Immature natural killer cell (primary cell): ENCODE results near the gene HADH. TPM values are rescaled to one million over a fixed set of nuclear protein-coding genes. Genes with fewer than 3 reads are reported as not detected.
"Not testable (repeated sequence)": the region's sequence is repeated elsewhere in the genome, so short reads cannot be mapped to it uniquely, and the experiment has no call there.

ENCODE experiments used
- DNase-seq, 3 donors: peaks; one replicate each; pipeline ENCODE4 v3.0.0; 2022; ENCODE audit warnings: mixed read lengths in 1 of 3
- H3K27ac Mint-ChIP-seq, 6 donors: one replicate each; pipeline ENCODE4 v1.8.0; 2020; ENCODE audit warnings: mixed read lengths in 6 of 6, mild to moderate bottlenecking in 5 of 6, inconsistent platforms in 4 of 6, moderate library complexity in 3 of 6
- H3K27me3 Mint-ChIP-seq, 3 donors: one replicate each; pipeline ENCODE4 v1.8.0; 2020 to 2021; ENCODE audit warnings: low read depth in 3 of 3, mild to moderate bottlenecking in 3 of 3, mixed read lengths in 3 of 3, moderate library complexity in 3 of 3, inconsistent platforms in 1 of 3
- H3K36me3 Mint-ChIP-seq, 3 donors: one replicate each; pipeline ENCODE4 v1.8.0; 2020; ENCODE audit warnings: mixed read lengths in 3 of 3, inconsistent platforms in 2 of 3, mild to moderate bottlenecking in 2 of 3
- H3K4me1 Mint-ChIP-seq, 2 donors: one replicate each; pipeline ENCODE4 v1.8.0; 2020; ENCODE audit warnings: inconsistent platforms in 2 of 2, mild to moderate bottlenecking in 2 of 2, mixed read lengths in 2 of 2, moderate library complexity in 1 of 2
- H3K4me3 Mint-ChIP-seq, 5 donors: one replicate each; pipeline ENCODE4 v1.8.0; 2020; ENCODE audit warnings: mild to moderate bottlenecking in 5 of 5, mixed read lengths in 5 of 5, inconsistent platforms in 3 of 5, moderate library complexity in 3 of 5
- H3K9me3 Mint-ChIP-seq, 6 donors: one replicate each; pipeline ENCODE4 v1.8.0; 2020; ENCODE audit warnings: mild to moderate bottlenecking in 6 of 6, mixed read lengths in 6 of 6, inconsistent platforms in 4 of 6, moderate library complexity in 3 of 6
- polyA plus RNA-seq, 3 donors: library from polyadenylated mRNA; unstranded; fragments of 300-500 nt; fragmentation: Illumina TruSeq; gene quantifications; one replicate each; pipeline ENCODE4 v1.2.3, GENCODE V29; 2021

HADH gene
- 10 to 100 TPM; 33.0 to 42.8 (median 38.1) TPM for polyA plus RNA-seq

DNA sequence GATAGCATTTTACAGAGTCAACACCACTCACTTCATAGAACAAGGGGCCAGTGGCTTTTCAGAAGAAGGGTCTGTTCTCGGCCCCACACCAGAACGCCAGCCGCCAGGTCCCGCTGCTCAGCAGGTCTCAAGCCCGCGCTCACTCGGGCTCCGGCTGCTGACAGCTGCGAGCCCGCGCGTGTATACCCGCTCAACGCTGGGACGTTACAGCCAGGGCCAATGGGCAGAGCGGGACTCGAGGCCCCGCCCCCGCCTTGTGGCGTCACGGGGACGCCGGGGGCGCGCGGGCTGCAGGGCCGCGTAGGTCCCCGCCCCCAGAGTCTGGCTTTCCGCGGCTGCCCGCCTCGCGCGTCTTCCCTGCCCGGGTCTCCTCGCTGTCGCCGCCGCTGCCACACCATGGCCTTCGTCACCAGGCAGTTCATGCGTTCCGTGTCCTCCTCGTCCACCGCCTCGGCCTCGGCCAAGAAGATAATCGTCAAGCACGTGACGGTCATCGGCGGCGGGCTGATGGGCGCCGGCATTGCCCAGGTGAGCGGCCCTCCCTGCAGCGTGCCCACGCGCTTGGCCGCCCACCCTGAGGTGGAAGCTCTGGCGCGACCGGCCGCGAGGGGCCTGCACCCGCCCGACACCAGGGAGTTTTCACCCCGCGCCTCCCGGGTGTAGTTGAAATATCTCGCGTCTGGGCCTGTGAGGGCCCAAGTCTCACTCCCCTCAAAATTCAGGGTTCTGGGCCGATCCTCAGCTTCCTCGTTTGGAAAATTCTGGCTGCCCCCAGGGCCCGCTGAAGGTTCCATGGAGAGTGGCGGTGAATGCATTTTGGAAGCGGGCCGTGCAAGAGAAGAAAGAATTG, at the start of gene HADH:
TSS of gene HADH (plus strand) at position 353 of the 850 bp plus-strand sequence. CDS start at position 397, 44 bp downstream.
- Mint-ChIP-seq H3K27ac (peak within 1 kb of the TSS; percentile 91 to 96 (median 94)), H3K4me3 (peak within 1 kb of the TSS; percentile 91 to 95 (median 93)), H3K27me3 (peaks cover 0 to 4% (median 0%) of the 10 kb centered on the region in 3 donors), H3K4me1 (peaks cover 30 to 45% of the 10 kb centered on the region in 2 donors), H3K36me3 (no peaks in the 10 kb centered on the region), H3K9me3 (no peaks in the 10 kb centered on the region)
- peak; percentile 94 to 95 (median 95) for DNase-seq

DNA sequence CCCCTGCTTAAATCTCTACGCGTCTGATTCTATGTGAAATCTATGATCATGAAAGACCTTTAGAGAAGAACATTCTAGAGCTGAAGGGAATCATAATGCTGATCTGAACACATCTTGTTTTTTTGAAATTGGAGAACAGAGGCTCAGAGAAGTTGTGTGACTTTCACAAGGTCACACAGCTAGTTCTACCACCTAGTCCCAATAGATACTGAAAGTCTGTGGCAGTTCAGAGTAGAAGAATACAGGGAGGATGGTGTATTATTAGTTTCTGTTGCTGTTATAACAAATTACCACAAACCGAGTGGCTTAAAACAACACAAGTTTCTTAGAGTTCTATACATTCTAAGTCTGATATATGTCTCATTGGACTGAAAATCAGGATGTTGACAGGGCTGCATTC, 43.9 kb upstream of the HADH start:
- Mint-ChIP-seq H3K27ac (no peak overlapping the region), H3K4me3 (no peak overlapping the region), H3K4me1 (no peaks in the 10 kb centered on the region), H3K9me3 (no peaks in the 10 kb centered on the region), H3K36me3 (peaks cover 13 to 37% (median 23%) of the 10 kb centered on the region in 3 donors), H3K27me3 (peaks cover 0 to under 1% (median 0%) of the 10 kb centered on the region in 3 donors)
- no peak for DNase-seq

DNA sequence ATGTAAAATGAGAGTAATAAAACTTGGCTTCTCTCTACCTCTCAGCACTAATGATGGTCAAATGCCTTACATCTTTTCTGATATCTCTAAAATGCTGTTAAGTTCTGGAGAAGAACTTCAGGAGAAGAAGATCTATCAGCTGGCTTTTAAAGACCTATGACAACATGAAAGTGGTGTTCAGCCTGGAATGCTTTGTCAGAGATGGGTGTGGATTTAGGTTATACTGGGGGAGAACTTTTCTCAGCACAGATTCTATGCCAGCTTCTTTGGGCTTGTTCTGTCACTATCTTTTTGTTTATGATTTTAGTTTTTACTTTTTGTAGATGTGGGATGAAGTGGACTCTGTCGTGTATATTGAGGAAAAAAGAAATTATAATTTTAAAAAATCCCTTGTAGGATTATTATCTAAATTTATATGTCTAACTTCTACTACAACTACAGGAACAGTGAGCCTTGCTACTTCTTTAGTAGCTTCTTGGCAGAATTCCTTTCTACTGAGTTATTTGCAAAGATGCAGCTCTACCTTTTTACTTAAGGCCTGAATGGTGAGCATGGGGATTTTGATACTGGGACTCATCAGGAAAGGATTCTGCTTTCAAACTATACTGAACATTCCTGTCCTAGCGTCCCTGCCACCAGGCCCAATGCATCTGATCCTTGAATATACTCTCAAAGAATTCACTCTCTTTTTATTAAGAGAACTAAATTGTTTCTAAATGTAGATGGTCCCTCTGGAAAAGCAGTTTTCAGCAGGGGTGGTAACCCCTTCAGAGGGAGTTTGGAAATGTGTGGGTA, 38.7 kb upstream of the HADH start:
- no peak overlapping the region for H3K27ac Mint-ChIP-seq
- H3K36me3 Mint-ChIP-seq, result peaks cover 23 to 38% (median 27%) of the 10 kb centered on the region in 3 donors

DNA sequence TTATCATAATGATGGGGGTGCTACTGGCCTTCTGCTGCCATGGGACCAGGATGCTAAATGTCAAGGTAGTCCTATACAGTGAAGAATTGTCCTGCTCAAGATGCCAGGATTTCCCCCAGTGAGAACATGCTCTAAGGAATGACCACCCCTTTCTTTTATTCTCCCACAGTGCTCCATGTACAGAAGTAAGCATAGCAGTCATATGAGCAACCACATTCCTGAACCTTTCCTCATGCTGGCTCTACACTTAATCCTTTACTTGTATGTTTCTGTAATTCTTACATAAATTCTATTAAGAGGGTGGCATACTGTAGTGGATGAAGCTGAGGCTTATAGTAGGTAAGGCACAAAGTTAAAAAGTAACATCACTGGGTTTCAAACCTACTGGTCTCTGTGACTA, 38.1 kb upstream of the HADH start:
- DNase-seq, result no peak
- Mint-ChIP-seq H3K9me3 (peaks cover 5 to 16% (median 13%) of the 10 kb centered on the region in 6 donors), H3K27ac (no peak overlapping the region), H3K4me1 (no peaks in the 10 kb centered on the region), H3K36me3 (peaks cover 25 to 37% (median 29%) of the 10 kb centered on the region in 3 donors), H3K27me3 (peaks cover 0 to 11% (median 1%) of the 10 kb centered on the region in 3 donors), H3K4me3 (no peak overlapping the region)

More for the DNA sequence above, 38.7 kb upstream of the HADH start:
- H3K27me3 Mint-ChIP-seq, result peaks cover 0 to 9% (median 1%) of the 10 kb centered on the region in 3 donors
- no peaks in the 10 kb centered on the region for H3K4me1 Mint-ChIP-seq
- no peak for DNase-seq
- H3K9me3 Mint-ChIP-seq, result peaks cover 0 to 10% (median 8%) of the 10 kb centered on the region in 6 donors
- no peak overlapping the region for H3K4me3 Mint-ChIP-seq

DNA sequence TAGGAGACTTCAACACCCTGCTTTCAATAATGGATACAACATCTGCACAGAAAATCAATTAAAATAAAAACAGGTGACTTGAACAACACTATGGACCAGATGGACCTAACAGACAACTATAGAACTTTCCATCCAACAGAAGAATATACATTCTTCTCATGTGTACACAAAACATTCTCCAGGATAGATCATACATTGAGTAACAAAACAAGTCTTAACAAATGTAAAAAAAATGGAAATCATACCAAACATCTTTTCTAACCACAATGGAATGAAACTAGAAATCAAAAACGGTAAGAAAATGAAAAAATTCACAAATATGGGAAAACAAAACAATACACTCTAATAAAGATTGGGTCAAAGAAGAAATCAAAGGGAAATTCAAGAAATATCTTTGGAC, 33.7 kb upstream of the HADH start:
- peaks cover 0 to 19% (median 0%) of the 10 kb centered on the region in 3 donors for H3K27me3 Mint-ChIP-seq
- no peaks in the 10 kb centered on the region for H3K4me1 Mint-ChIP-seq
- H3K27ac Mint-ChIP-seq, result no peak overlapping the region
- peaks cover 8 to 23% (median 16%) of the 10 kb centered on the region in 6 donors for H3K9me3 Mint-ChIP-seq
- no peak overlapping the region for H3K4me3 Mint-ChIP-seq
- no peak for DNase-seq
- H3K36me3 Mint-ChIP-seq, result peaks cover 5 to 20% (median 15%) of the 10 kb centered on the region in 3 donors

DNA sequence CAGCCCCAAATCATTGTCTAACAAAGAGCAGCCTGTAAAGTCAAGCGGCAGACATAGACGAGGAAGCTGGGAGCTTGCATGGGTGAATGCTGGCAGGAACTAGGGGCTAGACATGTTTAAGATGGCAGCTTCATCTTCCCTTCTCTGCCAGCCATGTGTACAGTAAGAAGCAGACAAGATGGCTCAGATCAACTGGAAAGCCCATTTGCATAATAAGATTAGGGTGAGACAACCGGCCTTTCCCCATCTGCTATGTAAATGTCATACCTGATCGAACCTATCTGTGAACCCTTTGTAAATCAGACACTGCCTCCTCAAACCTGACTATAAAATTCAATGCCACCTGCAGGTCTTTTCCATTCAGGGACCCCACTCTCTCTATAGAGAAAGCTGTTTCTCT, 22.8 kb upstream of the HADH start:
- Mint-ChIP-seq H3K4me1 (no peaks in the 10 kb centered on the region), H3K4me3 (no peak overlapping the region), H3K36me3 (peaks cover 0 to 6% (median 0%) of the 10 kb centered on the region in 3 donors), H3K9me3 (peaks cover 0 to 1% (median under 1%) of the 10 kb centered on the region in 6 donors), H3K27me3 (peaks cover 2 to 3% (median 2%) of the 10 kb centered on the region in 3 donors), H3K27ac (no peak overlapping the region)
- no peak for DNase-seq

DNA sequence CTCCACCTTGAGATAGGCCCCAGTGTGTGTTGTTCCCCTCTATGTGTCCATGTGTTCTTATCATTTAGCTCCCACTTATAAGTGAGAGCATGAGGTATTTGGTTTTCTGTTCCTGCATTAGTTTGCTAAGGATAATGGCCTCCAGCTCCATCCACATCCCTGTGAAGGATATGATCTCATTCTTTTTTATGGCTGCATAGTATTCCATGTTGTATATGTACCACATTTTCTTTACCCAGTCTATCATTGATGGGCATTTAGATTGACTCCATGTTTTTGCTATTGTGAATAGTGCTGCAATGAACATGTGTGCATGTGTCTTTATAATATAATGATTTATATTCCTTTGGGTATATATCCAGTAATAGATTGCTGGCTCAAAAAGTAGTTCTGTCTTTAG, 22.2 kb upstream of the HADH start:
- not testable (repeated sequence) for H3K36me3 Mint-ChIP-seq, H3K9me3 Mint-ChIP-seq, H3K27ac Mint-ChIP-seq, H3K4me3 Mint-ChIP-seq, H3K27me3 Mint-ChIP-seq, DNase-seq, H3K4me1 Mint-ChIP-seq

DNA sequence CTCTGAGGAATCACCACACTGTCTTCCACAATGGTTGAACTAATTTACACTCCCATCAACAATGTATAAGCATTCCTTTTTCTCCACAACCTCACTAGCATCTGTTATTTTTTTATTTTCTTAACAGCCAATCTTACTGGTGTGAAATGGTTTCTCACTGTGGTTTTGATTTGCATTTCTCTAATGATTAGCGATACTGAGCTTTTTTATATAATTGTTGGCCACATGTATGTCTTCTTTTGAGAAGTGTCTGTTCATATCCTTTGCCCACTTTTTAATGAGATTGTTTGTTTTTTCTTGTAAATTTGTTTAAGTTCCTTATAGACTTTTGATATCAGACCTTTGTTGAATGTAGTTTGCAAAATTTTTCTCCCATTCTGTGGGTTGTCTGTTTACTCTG, 21.8 kb upstream of the HADH start:
- H3K27me3 Mint-ChIP-seq, H3K27ac Mint-ChIP-seq, H3K4me3 Mint-ChIP-seq, H3K36me3 Mint-ChIP-seq, H3K4me1 Mint-ChIP-seq, H3K9me3 Mint-ChIP-seq, DNase-seq: not testable (repeated sequence)

DNA sequence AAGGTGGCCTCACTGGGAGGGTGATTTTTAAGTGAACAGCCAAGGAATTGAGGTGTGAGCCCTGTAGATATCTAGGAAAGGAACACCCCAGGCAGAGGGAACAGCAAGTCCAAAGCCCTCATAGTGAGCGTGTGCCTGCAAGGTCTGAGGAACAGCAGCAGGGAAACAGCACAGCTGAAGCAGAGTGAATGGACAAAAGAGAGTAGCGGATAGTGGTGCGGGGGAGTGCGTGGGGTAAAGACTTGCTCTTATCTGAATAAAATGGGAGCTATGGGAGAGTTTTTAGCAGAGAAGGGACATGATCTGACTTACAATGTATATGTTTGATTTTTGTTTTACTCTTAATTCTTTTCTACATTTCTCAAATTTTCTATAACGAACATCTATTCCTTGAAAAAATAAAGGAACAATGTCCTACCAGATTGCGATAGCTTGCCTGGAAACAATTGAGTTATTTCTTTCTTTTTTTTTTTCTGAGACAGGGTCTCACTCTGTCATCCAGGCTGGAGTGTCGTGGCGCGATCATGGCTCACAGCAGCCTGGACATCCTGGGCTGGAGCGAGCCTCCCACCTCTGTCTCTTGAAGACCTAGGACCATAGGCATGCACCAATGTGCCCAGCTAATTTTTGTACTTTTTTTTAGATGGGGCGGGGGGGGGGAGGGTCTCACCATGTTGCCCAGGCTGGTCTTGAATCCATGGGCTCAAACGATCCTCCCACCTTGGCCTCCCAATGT, 19.5 kb upstream of the HADH start:
- Mint-ChIP-seq H3K4me3 (no peak overlapping the region), H3K4me1 (peaks cover 12 to 18% of the 10 kb centered on the region in 2 donors), H3K27me3 (peaks cover 2 to 3% (median 3%) of the 10 kb centered on the region in 3 donors), H3K36me3 (peaks cover 4 to 6% (median 5%) of the 10 kb centered on the region in 3 donors), H3K27ac (no peak overlapping the region), H3K9me3 (peaks cover 0 to 8% (median 0%) of the 10 kb centered on the region in 6 donors)
- no peak for DNase-seq

DNA sequence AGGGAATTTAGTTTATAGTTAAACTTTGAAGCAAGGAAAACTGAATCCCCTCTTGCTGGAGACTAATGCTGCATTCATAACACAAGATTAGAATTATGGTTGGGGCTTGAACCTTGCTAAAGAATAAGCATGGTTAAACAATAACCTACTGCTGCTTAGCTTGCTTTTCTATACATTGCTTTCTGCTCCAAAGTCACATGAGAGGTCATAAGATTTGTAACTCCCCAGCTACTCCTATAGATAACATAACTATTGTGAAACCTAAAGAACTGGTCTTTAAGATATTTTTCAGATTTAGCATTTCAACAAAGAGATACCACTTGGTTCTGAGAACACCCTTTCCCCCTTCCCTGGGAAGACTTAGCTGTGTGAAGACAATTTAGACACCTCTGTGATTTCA, 17.1 kb upstream of the HADH start:
- no peak for DNase-seq
- Mint-ChIP-seq H3K4me3 (no peak overlapping the region), H3K27ac (no peak overlapping the region), H3K27me3 (peaks cover 2 to 3% (median 3%) of the 10 kb centered on the region in 3 donors), H3K4me1 (peaks cover 12 to 18% of the 10 kb centered on the region in 2 donors), H3K9me3 (peaks cover 0 to 8% (median 0%) of the 10 kb centered on the region in 6 donors), H3K36me3 (peaks cover 4 to 8% (median 6%) of the 10 kb centered on the region in 3 donors)

DNA sequence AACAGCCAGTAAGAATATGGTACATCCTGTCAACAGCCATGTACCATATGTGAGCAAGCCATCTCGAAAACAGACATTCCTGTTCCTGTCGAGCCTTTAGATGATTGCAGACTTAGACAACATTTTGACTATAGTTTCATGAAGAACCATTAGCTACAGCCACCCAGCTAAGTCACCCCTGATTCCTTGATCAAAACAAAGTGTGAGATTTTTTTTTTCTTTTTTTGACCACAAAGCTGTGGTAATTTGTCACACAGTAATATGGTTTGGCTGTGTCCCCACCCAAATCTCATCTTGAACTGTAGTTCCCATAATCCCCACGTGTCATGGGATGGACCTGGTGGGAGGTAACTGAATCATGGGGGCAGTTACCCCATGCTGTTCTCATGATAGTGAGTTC, 15.2 kb upstream of the HADH start:
- Mint-ChIP-seq H3K27me3 (peaks cover 2 to 3% (median 2%) of the 10 kb centered on the region in 3 donors), H3K36me3 (peaks cover 4 to 8% (median 6%) of the 10 kb centered on the region in 3 donors), H3K4me1 (peaks cover 12 to 18% of the 10 kb centered on the region in 2 donors), H3K9me3 (peaks cover 0 to 8% (median 0%) of the 10 kb centered on the region in 6 donors), H3K27ac (peak overlapping the region in 3 of 6 donors; percentile 21 to 26 (median 26)), H3K4me3 (peak overlapping the region in 2 of 5 donors; percentile 12 to 25)
- peak; percentile 33 to 38 (median 33) for DNase-seq

DNA sequence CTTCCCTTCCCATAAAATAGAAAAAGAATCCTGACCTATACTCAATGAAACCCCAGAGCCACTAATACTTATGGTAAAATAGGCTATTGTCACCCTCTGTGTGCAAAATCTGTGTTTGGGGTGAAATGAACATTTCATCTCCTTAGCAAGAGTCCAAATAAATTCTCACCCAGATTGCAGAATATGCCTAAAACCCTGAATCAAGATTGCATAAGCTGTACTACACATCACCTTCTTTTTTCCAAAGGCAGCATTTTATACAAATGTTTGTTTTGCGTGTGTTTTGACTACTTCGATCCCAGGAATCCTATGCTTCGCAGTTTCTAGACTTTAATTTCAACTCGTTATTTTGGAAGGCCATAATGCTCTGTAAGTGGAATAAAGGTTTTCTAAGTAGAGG, 12.2 kb upstream of the HADH start:
- Mint-ChIP-seq H3K4me3 (no peak overlapping the region), H3K27me3 (peaks cover 0 to 3% (median 0%) of the 10 kb centered on the region in 3 donors), H3K4me1 (peaks cover 12 to 18% of the 10 kb centered on the region in 2 donors), H3K36me3 (peaks cover 4 to 8% (median 6%) of the 10 kb centered on the region in 3 donors), H3K9me3 (peaks cover 0 to 8% (median 1%) of the 10 kb centered on the region in 6 donors), H3K27ac (no peak overlapping the region)
- DNase-seq, result no peak
